Endometrial microvascular endothelial cells (primary cell): ENCODE measurements around the gene SBF1. TPM values are rescaled to one million over a fixed set of nuclear protein-coding genes. Genes with fewer than 3 reads are reported as not detected.
"Not testable (repeated sequence)": the region's sequence is repeated elsewhere in the genome, so short reads cannot be mapped to it uniquely, and the experiment has no call there.

Experiments used
- in situ Hi-C: cut with HindIII; loops from 2 replicates; pipeline ENCODE4 v1.10.0; 2017; ENCODE audit warnings: low sequenced_read_pairs, low pct_unique_long_range_greater_than_20kb; ENCODE audit errors: inconsistent ontology term
- total RNA-seq: library from RNA; depleted of rRNA; stranded (reverse); fragments of >200 nt; gene quantifications from one replicate; pipeline ENCODE4 v1.2.3, GENCODE V29; 2015; ENCODE audit errors: inconsistent ontology term

SBF1 gene
- 53.1 TPM for total RNA-seq

- in situ Hi-C loops: no loop called here
Observed at GRCh38 chr22:50474710-50475651, at the start of gene SBF1. TSS of gene SBF1 (minus strand) at chr22:50475035. CDS start at chr22:50474840, 195 bp downstream.

DNA sequence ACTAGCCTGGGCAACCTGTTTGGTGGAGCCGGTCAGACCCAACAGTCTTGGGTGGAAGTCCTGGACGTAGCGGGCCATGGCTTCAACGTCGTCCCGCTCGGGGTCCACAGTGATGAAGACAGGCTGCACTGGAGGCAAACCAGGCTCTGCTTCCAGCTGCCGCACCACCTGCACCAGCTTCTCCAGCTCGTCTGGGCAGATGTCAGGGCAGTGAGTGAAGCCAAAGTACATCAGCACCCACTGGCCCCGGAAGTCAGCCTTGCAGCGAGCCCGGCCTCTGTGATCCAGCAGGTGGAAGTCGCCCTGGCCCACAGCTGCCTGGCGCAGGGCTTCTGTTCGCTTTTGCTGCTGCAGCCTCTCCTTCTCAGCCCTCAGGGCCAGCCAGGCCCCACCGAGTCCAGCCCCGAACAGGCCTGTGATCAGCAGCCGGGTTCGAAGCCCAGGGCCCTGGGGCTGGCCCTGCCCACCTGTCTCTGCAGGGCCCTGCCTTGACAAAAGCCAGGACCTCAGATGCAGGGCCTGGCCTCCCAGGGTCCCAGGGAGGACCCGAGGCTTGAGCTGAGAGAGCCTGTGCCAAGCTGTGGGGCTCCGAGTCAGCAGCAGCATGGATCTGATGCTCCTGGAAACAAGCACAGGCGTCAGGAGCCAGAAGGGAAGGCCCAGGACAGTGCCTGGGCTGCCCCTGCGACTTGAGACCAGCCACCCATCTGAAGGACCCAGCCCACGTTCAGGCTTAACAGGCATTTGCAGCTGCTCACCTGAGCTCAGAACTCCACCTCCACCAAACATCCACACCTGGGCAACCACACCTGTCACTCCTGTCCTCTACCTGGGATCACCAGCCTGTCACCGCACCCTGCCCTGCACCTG is 49.2 kb upstream of the SBF1 start:
- in situ Hi-C loops: no loop called here

GRCh38 chr22:50523458-50523805 is 48.6 kb upstream of the SBF1 start:
- in situ Hi-C loops: no loop called here

- in situ Hi-C loops: no loop called here
Observed at GRCh38 chr22:50522806-50523438, 48.1 kb upstream of the SBF1 start.

DNA sequence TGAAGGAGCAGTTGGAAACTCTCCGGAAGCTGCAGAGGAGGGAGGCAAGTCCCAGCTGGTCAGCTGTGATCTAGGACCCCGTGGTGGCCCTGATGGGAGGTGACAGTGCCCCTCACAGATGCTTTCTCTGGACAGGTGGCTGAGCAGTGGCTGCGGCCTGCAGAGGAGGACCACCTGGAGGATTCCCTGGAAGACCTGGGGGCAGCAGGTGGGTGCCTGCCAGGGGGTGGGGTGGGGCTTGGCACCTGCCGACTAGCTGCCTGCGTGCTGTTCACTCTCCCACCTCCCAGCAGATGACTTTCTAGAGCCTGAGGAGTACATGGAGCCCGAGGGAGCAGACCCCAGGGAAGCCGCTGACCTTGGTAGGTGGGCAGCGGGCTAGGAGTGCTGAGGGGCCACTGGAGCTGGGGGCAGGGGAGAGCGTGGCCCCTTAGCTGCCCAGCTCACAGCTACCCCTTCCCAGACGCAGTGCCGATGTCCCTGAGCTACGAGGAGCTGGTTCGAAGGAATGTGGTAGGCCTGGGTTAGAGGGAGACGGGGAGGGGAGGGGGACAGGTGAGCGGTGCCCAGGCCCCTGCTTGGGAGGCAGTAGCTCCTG is 47.5 kb upstream of the SBF1 start:
- in situ Hi-C loops: no loop called here

DNA sequence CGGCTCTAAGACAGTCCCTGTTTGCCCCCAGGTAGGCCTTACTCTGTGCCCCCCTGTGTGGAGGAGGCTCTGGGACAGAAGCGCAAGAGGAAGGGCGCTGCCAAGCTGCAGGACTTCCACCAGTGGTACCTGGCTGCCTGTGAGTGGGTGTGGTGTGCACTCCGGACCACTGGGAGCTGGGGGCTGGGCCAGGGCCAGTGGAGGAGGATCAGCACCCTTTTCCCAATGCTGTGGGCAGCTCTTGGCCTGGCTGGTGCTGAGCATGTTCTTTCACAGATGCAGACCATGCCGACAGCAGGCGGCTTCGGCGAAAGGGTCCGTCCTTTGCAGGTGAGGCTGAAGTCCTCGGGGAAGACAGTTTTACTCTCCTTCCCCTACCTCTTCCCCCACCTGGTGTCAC is 46.9 kb upstream of the SBF1 start:
- in situ Hi-C loops: no loop called here

DNA sequence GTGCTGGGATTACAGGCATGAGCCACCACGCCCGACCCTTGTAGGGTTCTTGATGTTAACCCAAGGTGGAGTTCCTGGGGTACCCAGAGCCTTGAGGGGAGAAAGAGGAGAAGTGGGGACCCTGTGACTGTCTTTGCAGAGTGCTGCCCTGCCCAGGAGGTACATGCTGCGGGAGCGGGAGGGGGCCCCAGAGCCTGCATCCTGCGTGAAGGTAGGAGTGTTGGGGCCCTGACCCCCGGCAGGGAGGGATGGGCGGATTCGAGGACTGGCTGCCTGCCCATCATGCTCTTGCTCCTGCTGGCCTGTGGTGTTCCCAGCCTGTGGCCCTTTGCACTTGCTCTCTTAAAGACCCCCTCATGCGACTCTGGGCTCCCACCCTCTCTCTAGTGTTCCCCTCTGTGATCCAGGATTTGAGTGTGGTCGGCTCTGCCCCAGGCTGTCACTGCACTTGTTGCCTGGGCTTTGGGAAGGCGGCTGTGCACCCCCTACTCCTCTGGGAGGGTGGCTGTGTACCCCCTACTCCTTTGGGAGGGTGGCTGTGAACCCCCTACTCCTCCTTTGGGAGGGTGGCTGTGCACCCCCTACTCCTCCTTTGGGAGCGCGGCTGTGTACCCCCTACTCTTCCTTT is 46.1 kb upstream of the SBF1 start:
- in situ Hi-C loops: no loop called here

DNA sequence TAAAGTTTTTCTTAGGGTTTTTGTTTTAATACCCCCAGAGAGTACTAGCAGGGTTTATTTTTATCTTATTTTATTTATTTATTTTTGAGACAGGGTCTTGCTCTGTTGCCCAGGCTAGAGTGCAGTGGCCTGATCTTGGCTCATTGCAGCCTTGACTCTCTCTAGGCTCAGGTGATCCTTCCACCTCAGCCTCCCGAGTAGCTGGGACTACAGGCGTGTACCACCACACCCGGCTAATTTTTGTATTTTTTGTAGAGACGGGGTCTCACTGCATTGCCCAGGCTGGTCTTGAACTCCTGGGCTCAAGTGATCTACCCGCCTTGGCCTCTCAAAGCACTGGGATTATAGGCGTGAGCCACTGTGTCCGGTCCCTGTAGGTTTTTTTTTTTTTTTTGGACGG is 45.3 kb upstream of the SBF1 start:
- in situ Hi-C loops: not testable (repeated sequence)

DNA sequence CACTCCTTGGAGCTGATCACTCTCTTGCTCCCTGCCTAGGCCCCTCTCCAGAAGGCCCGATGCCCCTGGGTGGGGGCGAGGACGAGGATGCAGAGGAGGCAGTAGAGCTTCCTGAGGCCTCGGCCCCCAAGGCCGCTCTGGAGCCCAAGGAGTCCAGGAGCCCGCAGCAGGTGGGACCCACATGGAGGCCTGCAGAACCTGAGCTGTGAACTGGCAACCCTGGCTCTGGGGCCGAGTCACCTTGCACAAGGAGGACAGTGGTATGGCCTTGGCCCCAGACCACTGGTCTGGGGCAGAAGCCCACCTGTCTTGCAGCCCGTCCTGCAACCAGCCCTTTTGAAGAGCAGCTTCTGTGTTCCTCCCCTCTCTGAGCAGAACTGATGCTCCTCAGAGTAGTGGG is 44.3 kb upstream of the SBF1 start:
- in situ Hi-C loops: no loop called here

- in situ Hi-C loops: no loop called here
Observed at GRCh38 chr22:50518606-50519005, 43.8 kb upstream of the SBF1 start.

GRCh38 chr22:50517495-50518260 is 42.8 kb upstream of the SBF1 start:
- in situ Hi-C loops: no loop called here

DNA sequence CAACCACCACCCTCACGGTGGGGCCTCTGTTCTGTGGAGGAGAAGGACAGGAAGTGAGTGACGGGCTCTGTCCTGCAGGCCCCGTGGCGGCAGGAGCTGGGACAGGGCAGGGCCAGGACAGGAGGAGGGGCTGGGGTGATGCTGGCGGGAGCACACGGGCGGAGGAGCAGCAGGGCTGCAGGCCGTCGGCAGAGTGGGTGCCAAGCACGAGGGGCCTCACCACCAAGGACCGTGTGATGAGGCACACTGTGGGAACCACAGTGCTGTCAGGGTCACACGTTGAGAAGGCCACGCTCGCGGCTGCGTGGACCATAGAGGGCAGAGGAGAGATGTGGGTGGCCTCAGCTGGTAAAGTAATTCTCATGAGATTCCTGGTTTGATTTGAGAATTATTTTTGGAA is 42.1 kb upstream of the SBF1 start:
- in situ Hi-C loops: no loop called here

DNA sequence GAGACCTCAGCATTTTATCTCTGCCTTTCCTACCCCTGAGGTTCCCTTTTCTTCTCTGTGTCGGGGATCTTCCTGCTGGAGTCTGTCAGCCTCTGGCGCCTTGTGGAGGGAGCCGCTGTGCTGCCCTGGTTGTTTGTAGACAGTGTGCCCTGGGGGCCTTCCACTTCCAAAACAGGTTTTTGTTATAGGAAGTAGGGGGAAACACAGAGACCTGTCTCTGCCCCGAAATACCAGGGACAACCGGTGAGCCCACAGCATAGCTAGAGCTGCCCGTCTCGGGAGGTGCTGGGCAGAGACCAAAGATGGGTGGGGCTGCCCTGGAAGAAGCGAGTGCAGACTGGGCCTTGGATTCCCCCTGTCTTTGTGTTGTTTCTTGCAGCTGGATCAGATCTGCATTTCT is 41.2 kb upstream of the SBF1 start:
- in situ Hi-C loops: no loop called here

- in situ Hi-C loops: no loop called here
Observed at GRCh38 chr22:50513175-50513574, 38.3 kb upstream of the SBF1 start.

DNA sequence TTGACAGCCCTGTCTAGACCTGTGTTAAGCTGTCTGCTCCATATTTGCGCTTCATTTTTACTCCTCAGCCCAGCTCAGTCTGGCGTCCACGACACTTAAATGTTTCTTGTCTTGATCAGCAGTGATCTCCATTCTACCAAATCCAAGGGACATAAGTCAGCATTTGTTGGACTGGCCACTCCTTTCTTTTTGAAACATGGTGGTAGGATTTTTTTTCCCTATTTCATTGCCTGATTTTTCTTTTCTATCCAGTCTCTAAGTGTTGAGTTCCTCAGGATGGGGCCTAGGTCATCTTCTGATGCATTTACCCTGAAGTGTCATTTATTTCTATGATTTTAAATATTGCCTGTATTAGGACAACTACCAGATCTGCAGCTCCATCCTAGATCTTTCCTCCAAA is 34.1 kb upstream of the SBF1 start:
- in situ Hi-C loops: no loop called here

GRCh38 chr22:50507991-50508884 is 33.4 kb upstream of the SBF1 start, which contains the start of gene NCAPH2:
TSS of gene NCAPH2 (plus strand) at chr22:50508224. CDS start at chr22:50508338, 114 bp downstream.
- in situ Hi-C loops: no loop called here

DNA sequence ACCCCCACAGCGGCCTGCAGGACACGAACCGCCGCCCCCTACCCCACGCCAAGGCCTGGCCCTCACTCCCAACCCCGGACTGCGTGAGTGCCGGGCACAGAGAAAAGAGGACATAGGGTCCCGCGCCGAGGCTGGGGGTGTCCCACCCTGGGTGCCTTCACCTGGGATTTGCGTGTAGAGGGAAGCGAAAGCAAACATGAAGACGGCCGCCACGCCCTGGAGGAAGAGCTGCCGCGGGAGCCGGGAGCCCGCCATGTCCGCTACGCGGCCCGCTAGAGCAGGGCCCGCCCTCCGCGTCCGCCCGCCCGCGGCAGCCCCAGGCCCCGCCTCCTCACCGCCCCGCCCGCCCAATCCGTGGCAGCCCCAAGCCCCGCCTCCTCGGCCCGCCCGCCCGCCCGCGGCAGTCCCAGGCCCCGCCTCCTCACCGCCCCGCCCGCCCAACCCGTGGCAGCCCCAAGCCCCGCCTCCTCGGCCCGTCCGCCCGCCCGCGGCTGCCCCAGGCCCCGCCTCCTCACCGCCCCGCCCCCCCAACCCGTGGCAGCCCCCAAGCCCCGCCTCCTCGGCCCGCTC is 32.7 kb upstream of the SBF1 start, which contains the start of gene LMF2:
Gene LMF2 (minus strand): TSS at position 282 of the 570 bp plus-strand sequence. CDS start 27 bp downstream, at position 255.
- in situ Hi-C loops: no loop called here
